Nephron (organoid): Measurements from ENCODE around the gene ELMO1.
A peak's percentile ranks its signal among the peaks of the same experiment; 100 is the strongest.

Source experiments
- H3K27ac Mint-ChIP-seq, 3 experiments: 2 replicates each; pipeline ENCODE4 v1.8.0; 2020; ENCODE audit warnings: mixed read lengths in 3 of 3, mild to moderate bottlenecking in 2 of 3, moderate library complexity in 1 of 3
- H3K27me3 Mint-ChIP-seq: 2 replicates; pipeline ENCODE4 v1.8.0; 2021; ENCODE audit warnings: low read depth, mild to moderate bottlenecking, moderate library complexity, mixed read lengths
- H3K36me3 Mint-ChIP-seq: 2 replicates; pipeline ENCODE4 v1.8.0; 2020; ENCODE audit warnings: low read depth, mixed read lengths
- H3K4me1 Mint-ChIP-seq: 2 replicates; pipeline ENCODE4 v1.8.0; 2020; ENCODE audit warnings: mixed read lengths
- H3K4me3 Mint-ChIP-seq, 3 experiments: 2 replicates each; pipeline ENCODE4 v1.8.0; 2020; ENCODE audit warnings: mild to moderate bottlenecking in 3 of 3, mixed read lengths in 3 of 3, moderate library complexity in 2 of 3
- H3K9me3 Mint-ChIP-seq: 2 replicates; pipeline ENCODE4 v1.8.0; 2020; ENCODE audit warnings: mixed read lengths
- CTCF ChIP-seq, 3 experiments: fragments of 200-600 bp; sonication (generic); IDR thresholded peaks; one replicate each; pipeline ENCODE4 v1.5.0; 2021; ENCODE audit warnings: antibody characterized with exemption in 3 of 3; ENCODE audit not compliant: unreplicated experiment in 3 of 3

Gene ELMO1

GRCh38 chr7:37467002-37467401, 18.3 kb upstream of the ELMO1 start:
- Mint-ChIP-seq H3K36me3 (no peaks in the 10 kb centered on the region), H3K4me1 (no peaks in the 10 kb centered on the region), H3K9me3 (peaks cover 3% of the 10 kb centered on the region), H3K27me3 (peaks cover 8% of the 10 kb centered on the region), H3K27ac (no peak overlapping the region), H3K4me3 (no peak overlapping the region)
- no peak for TF ChIP-seq CTCF (IDR thresholded peaks at IDR 0.05; ENCODE audit: unreplicated experiment in 3 of 3)

GRCh38 chr7:37462138-37462537, 13.5 kb upstream of the ELMO1 start:
- TF ChIP-seq CTCF (IDR thresholded peaks at IDR 0.05; ENCODE audit: unreplicated experiment in 3 of 3): no peak
- H3K9me3 Mint-ChIP-seq: peaks cover 3% of the 10 kb centered on the region
- H3K27me3 Mint-ChIP-seq: peaks cover 14% of the 10 kb centered on the region
- no peaks in the 10 kb centered on the region for H3K4me1 Mint-ChIP-seq
- no peaks in the 10 kb centered on the region for H3K36me3 Mint-ChIP-seq
- no peak overlapping the region for H3K27ac Mint-ChIP-seq
- no peak overlapping the region for H3K4me3 Mint-ChIP-seq

GRCh38 chr7:37455081-37455480, 6.4 kb upstream of the ELMO1 start:
- Mint-ChIP-seq H3K9me3 (peaks cover 13% of the 10 kb centered on the region), H3K36me3 (no peaks in the 10 kb centered on the region), H3K4me1 (no peaks in the 10 kb centered on the region), H3K4me3 (no peak overlapping the region), H3K27ac (no peak overlapping the region), H3K27me3 (peaks cover 51% of the 10 kb centered on the region)
- TF ChIP-seq CTCF (IDR thresholded peaks at IDR 0.05; ENCODE audit: unreplicated experiment in 3 of 3): no peak

- H3K4me1 Mint-ChIP-seq: peaks cover 14% of the 10 kb centered on the region
Observed at GRCh38 chr7:37452346-37452745, 3.7 kb upstream of the ELMO1 start.

GRCh38 chr7:37450035-37450434, 1.4 kb upstream of the ELMO1 start:
- TF ChIP-seq CTCF (IDR thresholded peaks at IDR 0.05; ENCODE audit: unreplicated experiment in 3 of 3): no peak
- peaks cover 23% of the 10 kb centered on the region for H3K4me1 Mint-ChIP-seq
- H3K27ac Mint-ChIP-seq: no peak overlapping the region
- H3K27me3 Mint-ChIP-seq: peaks cover 70% of the 10 kb centered on the region
- peak overlapping the region; percentile 88 to 94 (median 93) for H3K4me3 Mint-ChIP-seq
- H3K9me3 Mint-ChIP-seq: peaks cover 6% of the 10 kb centered on the region
- H3K36me3 Mint-ChIP-seq: no peaks in the 10 kb centered on the region

More at GRCh38 chr7:37452346-37452745, 3.7 kb upstream of the ELMO1 start:
- no peak for TF ChIP-seq CTCF (IDR thresholded peaks at IDR 0.05; ENCODE audit: unreplicated experiment in 3 of 3)
- no peak overlapping the region for H3K4me3 Mint-ChIP-seq
- peaks cover 13% of the 10 kb centered on the region for H3K9me3 Mint-ChIP-seq
- H3K27me3 Mint-ChIP-seq: peaks cover 60% of the 10 kb centered on the region
- H3K27ac Mint-ChIP-seq: no peak overlapping the region
- H3K36me3 Mint-ChIP-seq: no peaks in the 10 kb centered on the region

- Mint-ChIP-seq H3K9me3 (peaks cover 5% of the 10 kb centered on the region), H3K27ac (no peak overlapping the region), H3K27me3 (peaks cover 74% of the 10 kb centered on the region), H3K4me1 (peaks cover 23% of the 10 kb centered on the region), H3K36me3 (no peaks in the 10 kb centered on the region), H3K4me3 (peak overlapping the region; percentile 88 to 94 (median 93))
- no peak for TF ChIP-seq CTCF (IDR thresholded peaks at IDR 0.05; ENCODE audit: unreplicated experiment in 3 of 3)
Observed at GRCh38 chr7:37449621-37450020, 957 bp upstream of the ELMO1 start.
